Cardiac septum (tissue), 1 donor: ENCODE data around the gene DGKI. TPM values are rescaled to one million over a fixed set of nuclear protein-coding genes. Genes with fewer than 3 reads are reported as not detected.

Experiments
- DNase-seq: peaks from one replicate; pipeline ENCODE4 v3.0.0-alpha.2; 2020; ENCODE audit warnings: low spot score
- intact Hi-C: fragments of 100-400 bp; cut with DNase I; formaldehyde crosslinking; loops from one replicate; pipeline ENCODE4 v1.14.0; 2022
- total RNA-seq: library from RNA; stranded (reverse); fragmentation: NEBNext Ultra II Directional; extraction: Animal tissue kit (Norgen Biotek cat#: 25700); gene quantifications from one replicate; pipeline ENCODE4 v1.2.1, GENCODE V29; 2021
- donor health status: DM: no; HTN: no; CAD: no.

Gene DGKI
- total RNA-seq, 1 donor from 2014 or later, result 7.5 TPM

DNA sequence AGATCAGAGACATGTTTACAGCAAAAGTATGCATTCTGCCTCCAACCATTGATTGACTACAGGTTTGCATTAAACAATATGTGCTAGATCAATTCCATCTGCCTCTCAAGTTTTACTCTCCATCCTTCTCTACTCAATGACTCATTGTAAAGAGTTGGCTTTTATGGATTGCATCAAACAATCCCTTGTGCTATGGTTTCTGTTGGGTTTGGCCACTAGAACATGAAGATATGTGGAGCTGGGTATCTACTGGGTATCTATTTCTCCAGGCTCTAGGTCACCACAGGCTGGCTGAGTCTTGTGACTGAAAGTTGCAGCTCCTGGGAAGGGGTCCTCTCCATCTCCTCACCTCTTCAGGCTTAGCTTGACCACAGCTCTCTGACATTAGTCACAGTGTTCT is 204.7 kb downstream of the DGKI start:
- DNase-seq, result no peak
- intact Hi-C loops, result no loop called here

- intact Hi-C loops, result no loop called here
- no peak for DNase-seq
These were observed 210.4 kb downstream of the DGKI start for GRCh38 chr7:137636376-137636775.

DNA sequence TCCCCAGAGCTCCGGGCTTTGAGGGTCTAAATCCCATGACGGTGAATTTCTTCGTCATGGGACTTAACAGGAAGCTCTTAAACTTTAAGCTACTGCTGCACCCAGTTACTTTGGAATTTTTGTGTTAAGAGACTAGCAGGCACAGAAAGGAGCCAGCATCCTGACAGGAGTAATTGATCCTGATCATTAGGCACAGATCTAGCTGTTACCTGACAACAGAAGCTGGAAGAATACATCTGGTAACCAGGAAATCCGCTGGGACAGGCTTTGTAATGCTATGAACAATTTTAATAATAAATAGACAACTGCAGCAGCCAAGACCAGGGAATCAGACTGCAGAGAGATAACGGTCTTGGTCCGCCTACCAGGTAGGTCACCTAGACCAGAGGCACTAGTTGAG is 210.9 kb downstream of the DGKI start:
- DNase-seq, result no peak
- intact Hi-C loops, result no loop called here

- intact Hi-C loops, result no loop called here
- no peak for DNase-seq
These were observed 211.6 kb downstream of the DGKI start for GRCh38 chr7:137635132-137635531.

DNA sequence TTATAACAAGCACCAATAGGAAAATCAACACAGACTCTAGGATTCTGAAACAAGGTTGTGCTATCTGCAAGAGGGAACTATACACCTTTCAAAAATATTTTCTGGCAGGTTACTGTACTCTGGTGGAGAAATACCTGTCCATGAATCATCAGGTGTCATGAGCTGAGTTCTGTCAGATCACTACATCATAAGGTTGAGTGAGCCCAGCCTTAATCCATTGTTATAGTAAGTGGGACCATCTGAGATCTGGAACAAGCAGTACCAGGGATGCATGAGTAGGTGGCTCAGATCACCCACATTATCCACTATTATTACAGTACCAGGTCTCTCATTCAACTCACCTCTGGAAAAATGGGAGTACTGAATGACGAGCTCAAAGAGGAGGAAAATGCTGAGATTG is 212.4 kb downstream of the DGKI start:
- intact Hi-C loops, result no loop called here
- no peak for DNase-seq

- DNase-seq, result no peak
- intact Hi-C loops, result no loop called here
These were observed 213.6 kb downstream of the DGKI start for GRCh38 chr7:137633133-137633532.

DNA sequence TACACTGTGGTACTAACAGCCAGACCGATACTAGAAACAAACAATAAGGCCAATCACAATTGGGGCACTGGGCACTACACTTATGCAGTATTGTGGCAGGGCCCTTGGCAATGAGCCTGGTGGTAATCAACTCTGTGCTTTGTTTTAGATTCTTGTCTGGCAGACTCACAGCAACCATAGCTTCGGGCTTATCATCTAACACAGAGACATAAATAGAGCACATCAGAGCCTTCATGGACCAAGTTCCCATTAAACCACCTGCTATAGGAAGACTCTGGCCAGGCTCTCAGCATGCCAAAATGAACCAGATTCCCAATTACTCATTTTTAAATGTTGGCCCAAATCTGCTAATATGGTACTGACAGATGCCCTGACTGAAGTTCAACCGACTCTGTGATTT is 218.6 kb downstream of the DGKI start:
- intact Hi-C loops, result no loop called here
- DNase-seq, result no peak

DNA sequence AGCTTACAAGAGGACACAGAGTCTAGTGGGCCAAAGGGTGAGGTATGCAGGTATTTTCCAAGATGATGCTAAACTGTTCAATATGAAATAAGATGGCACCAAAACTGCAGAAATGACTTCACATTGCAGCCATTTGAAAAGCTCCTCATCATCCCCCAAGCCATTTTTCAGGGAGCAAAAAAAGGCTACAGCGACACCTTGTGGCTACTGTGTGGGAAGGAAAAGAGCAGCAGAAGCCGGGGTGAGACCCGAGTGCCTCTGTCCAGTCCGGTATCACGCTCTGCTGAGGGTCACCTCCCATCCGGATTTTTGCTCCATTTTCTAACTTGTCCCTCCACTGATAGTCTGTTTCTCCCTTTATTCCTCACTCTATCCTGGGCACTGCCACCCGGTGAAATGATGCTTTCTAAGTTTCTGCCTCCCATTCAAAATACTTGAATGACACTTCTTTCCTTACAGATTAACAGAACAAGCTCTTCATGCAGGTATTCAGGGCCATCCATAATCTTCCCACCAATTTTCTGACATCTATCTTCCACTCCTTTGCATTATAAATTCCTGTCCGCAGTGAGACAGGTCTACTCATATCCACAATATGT is 220.2 kb downstream of the DGKI start:
- no peak for DNase-seq
- intact Hi-C loops, result no loop called here

DNA sequence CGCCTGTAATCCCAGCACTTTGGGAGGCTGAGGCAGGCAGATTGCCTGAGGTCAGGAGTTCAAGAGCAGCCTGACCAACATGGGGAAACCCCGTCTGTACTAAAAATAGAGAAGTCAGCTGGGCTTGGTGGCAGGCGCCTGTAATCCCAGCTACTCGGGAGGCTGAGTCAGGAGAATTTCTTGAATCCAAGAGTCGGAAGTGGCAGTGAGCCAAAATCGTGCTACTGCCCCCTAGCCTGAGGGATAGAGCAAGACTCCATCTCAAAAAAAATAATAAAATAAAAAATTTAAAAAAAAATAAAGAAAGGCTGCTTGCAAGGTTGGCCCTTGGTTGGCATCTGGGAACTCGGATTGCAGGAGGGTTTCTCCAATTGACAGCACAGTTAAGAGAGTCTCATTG is 221.6 kb downstream of the DGKI start:
- intact Hi-C loops, result no loop called here
- no peak for DNase-seq

DNA sequence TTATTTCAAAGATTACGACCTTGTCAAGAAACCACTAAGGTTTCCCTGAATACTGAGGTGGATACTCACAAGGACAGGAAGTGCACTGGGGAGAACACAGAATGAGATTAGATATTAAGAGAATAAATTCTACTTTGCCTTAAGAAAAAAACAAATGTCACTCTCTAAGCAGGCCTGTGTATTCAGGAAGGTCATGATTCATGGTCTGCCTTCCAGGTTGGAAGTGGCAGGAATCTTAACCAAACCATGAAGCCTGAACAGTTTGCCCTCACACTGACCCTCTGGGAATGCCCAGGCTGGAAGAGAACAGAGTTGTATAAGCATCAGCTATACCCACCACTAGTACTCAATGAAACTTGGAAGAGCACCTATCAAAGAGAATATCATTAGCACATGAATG is 227.6 kb downstream of the DGKI start:
- no peak for DNase-seq
- intact Hi-C loops, result no loop called here

DNA sequence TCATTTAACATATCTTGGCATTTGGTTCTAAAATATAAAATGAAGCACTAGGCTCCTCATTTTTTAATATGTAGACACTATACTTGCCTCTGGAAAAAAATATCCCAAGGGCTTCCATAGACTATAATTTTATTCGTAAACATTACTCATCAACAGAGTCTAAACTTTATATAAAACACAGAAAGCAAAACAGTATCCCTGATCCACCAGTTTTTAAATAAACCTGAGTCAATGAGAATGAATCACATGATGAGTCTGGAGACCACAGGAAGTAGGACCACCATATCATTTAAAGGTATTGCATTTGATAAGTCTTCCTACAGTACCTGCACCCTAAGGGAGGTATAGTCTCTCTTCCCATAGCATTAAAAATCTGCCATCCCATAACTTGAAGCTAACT is 228.0 kb downstream of the DGKI start:
- no peak for DNase-seq
- intact Hi-C loops, result no loop called here

- intact Hi-C loops, result no loop called here
- DNase-seq, result no peak
These were observed 233.7 kb downstream of the DGKI start for GRCh38 chr7:137613006-137613525.

- intact Hi-C loops, result no loop called here
These were observed 235.2 kb downstream of the DGKI start for GRCh38 chr7:137611606-137612005.

GRCh38 chr7:137609500-137609899 is 237.3 kb downstream of the DGKI start:
- intact Hi-C loops, result loop anchor here (5.0 kb wide), 1 partner anchor 288 kb away; no protein-coding TSS in a partner anchor
- no peak for DNase-seq

More at GRCh38 chr7:137611606-137612005, 235.2 kb downstream of the DGKI start:
- no peak for DNase-seq

- DNase-seq, result no peak
- intact Hi-C loops, result loop anchor here (5.0 kb wide), 1 partner anchor 291 kb away; no protein-coding TSS in a partner anchor
These were observed 240.6 kb downstream of the DGKI start for GRCh38 chr7:137606061-137606674.

DNA sequence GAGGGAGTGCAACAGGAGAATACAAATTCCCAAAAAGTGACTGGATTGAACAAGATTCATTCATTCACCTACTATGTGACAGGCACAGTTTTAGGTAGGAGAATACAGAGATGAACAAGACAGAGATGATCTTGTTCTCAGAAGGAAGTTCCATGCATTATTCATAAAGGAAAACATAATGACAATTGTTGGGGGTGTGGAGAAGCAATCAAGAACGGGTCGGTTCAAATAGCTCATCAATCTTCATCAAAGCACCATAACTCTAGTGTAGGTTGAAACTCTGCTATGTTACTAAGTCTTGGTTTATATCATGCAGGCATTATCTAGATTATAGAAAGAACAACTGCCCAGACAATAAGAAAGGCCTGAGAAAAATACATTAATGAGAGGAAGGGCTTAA is 243.7 kb downstream of the DGKI start:
- DNase-seq, result no peak
- intact Hi-C loops, result no loop called here

DNA sequence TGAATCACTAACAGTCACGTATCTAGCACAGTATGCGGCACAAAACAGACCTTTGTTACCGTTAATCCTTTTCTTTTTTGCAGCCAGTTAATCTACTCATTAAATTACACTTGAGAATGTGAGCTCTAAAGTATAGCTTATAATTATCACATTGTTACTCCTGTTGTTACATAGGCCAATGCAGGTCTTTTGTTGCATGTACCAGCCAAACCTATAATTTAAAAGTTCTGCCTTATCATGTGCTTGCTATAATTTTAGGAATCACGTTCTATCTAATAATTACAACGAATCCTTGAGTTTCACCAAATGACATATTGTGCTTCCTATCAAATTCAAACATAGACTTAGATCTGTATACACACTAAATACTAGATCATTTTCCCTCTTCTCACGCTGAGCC is 245.1 kb downstream of the DGKI start:
- intact Hi-C loops, result no loop called here

DNA sequence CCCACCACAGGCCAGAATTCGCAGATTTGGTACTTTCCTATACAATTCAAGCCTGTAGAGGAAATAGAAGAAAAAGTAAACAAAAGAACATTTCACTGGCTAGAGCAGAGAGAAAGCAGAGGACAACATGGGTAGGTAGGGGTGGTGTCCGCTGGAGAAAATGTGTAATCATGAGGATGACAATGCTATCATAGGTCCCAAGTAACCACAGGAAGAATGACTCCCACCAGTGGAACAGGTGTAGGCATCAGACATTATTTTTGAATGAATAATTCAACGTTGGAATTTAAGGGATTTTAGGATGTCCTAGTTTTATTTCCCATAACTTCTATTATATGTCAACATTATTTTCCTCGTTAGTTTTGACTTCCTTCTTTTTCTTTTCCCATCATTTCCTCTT is 248.9 kb downstream of the DGKI start:
- no peak for DNase-seq
- intact Hi-C loops, result loop anchor here (10.0 kb wide), 2 partner anchors 143 to 433 kb away; no protein-coding TSS in a partner anchor

More for the DNA sequence above, 245.1 kb downstream of the DGKI start:
- DNase-seq, result no peak

DNA sequence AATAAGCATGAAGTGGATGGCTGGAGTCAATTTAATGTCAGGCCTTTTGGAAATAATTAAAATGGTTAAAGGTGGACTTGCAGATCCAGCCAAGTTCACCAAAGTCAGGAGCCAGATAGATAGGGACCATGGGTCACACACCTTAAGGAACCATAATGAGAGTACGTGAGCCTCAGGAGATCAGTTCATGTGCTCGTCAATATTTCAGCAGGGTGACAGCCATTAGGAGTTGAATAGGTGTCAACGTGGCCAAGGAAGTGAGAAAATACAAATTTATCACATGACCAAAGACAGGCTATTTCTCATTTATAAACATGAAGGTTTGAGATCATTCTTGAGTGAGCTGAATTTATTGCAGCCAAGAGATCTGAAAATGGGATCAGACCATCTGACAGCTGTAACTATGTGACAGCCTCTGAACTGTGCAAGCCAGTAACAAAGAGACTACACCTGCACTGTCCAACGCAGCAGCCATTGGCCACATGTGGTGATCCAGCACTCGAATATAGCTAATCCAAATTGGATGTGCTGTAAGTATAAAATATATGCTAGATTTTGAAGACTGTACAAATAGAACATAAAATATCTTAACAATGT is 253.6 kb downstream of the DGKI start:
- intact Hi-C loops, result loop anchor here (10.0 kb wide), 2 partner anchors 138 to 428 kb away; no protein-coding TSS in a partner anchor

DNA sequence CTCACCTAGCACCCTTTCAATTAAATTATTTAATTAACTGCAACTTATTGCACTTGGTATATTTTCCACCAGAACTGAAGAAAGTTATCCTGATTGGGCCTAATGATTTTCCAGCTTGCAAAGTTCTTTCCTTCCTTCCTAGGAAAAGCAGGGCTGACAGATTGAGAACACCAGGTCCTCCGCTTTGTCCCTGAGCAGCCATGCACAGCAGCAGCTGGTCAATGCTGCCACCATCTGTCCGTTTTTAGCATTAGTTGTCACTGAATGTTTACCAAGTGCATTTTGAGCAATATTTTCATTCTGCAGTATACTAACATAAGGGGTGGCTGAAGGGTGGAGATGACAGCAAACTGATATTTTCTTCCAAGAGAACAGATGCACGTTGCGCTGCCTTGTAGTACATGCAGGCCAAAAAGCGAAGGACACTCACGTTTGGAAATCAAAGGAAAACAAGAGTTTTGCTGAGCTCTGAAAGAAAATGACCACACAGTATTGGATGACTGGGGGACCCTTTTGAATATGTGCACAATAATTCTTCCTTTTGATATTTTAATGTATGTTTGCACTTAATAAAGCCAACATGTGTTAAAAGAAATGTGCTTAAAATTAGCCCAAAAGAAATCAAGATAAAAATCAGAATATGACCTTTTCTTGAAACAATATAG is 254.4 kb downstream of the DGKI start:
- no peak for DNase-seq
- intact Hi-C loops, result loop anchor here (10.0 kb wide), 2 partner anchors 138 to 428 kb away; no protein-coding TSS in a partner anchor

More for the DNA sequence above, 253.6 kb downstream of the DGKI start:
- no peak for DNase-seq
